HL-60 (cell line): ENCODE measurements around the gene ACAA1.

ENCODE experiments used
- DNase-seq, 2 experiments: peaks; one replicate each; pipeline ENCODE4 v3.0.0-alpha.2; 2010 to 2020; ENCODE audit warnings: low read depth in 1 of 2, low spot score in 1 of 2
- H3K27ac ChIP-seq: fragments of 250-450 bp; sonication (Bioruptor Pico); replicated peaks from 2 replicates; pipeline ENCODE4 v1.5.1; 2020; ENCODE audit warnings: mild to moderate bottlenecking, moderate library complexity
- H3K27me3 ChIP-seq: fragments of 250-450 bp; sonication (Bioruptor Pico); 2 replicates; pipeline ENCODE4 v1.5.1; 2021; ENCODE audit warnings: mild to moderate bottlenecking, moderate library complexity; ENCODE audit not compliant: insufficient read depth, poor library complexity, severe bottlenecking
- H3K4me3 ChIP-seq: replicated peaks from 2 replicates; pipeline ENCODE4 v1.5.1; 2011; ENCODE audit warnings: mild to moderate bottlenecking, control low read depth, low read length; ENCODE audit not compliant: insufficient read depth
- CTCF ChIP-seq: IDR thresholded peaks from one replicate; pipeline ENCODE4 v1.5.1; 2011; ENCODE audit warnings: low read length, control low read depth, inconsistent platforms; ENCODE audit not compliant: insufficient read depth
- GABPA ChIP-seq: IDR thresholded peaks from 2 replicates; pipeline ENCODE4 v1.6.1; 2012; ENCODE audit warnings: low read depth
- POLR2AphosphoS5 ChIP-seq: IDR thresholded peaks from 2 replicates; pipeline ENCODE4 v1.6.1; 2012; ENCODE audit warnings: low read depth
- REST ChIP-seq: IDR thresholded peaks from 2 replicates; pipeline ENCODE4 v1.6.1; 2012; ENCODE audit warnings: low read depth; ENCODE audit not compliant: insufficient replicate concordance
- SPI1 ChIP-seq: IDR thresholded peaks from 2 replicates; pipeline ENCODE4 v1.6.1; 2012; ENCODE audit warnings: low read depth, mild to moderate bottlenecking, borderline replicate concordance

Gene ACAA1

GRCh38 chr3:38149708-38150107 is 12.8 kb upstream of the ACAA1 start:
- TF ChIP-seq CTCF (no peak), SPI1 (peak; percentile 21; the same call in 1 of the 2 replicates), REST (no peak)
- H3K4me3 ChIP-seq: no peak overlapping the region
- peak overlapping the region; percentile 59 for H3K27ac ChIP-seq
- H3K27me3 ChIP-seq: no peaks in the 10 kb centered on the region
- DNase-seq: peak in 1 of 2 experiments; percentile 54

DNA sequence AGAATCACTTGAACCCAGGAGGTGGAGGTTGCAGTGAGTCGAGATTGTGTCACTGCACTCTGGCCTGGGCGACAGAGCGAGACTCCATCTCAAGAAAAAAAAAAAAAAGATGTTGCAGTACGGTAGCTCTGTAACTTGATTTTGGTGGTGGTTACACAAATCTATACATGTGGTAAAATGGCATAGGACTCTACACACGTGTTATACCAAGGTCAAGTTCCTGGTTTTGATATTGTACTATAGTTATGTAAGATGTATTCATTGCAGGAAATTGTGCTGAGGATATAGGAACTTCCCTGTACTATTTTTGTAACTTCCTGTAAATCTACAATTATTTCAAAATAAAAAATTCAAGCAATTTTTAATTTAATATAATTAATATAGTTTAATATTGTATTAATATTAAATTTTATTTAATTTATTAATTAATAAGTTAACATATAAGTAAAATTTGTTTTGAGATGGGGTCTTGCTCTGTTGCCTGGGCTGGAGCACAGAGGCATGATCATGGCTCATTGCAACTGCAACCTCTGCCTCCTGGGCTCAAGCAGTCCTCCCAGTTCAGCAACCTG is 11.5 kb upstream of the ACAA1 start:
- peak; percentile 69 to 84 for DNase-seq
- Histone ChIP-seq H3K4me3 (no peak overlapping the region), H3K27me3 (no peaks in the 10 kb centered on the region), H3K27ac (peak overlapping the region; percentile 43; the same call in 1 of the 2 replicates)
- no peak for TF ChIP-seq POLR2AphosphoS5
- no peak for TF ChIP-seq GABPA
- no peak for TF ChIP-seq CTCF
- no peak for TF ChIP-seq SPI1
- TF ChIP-seq REST: no peak

GRCh38 chr3:38147421-38147820 is 10.5 kb upstream of the ACAA1 start:
- TF ChIP-seq SPI1 (peak; percentile 77), REST (no peak)

More at GRCh38 chr3:38147421-38147820, 10.5 kb upstream of the ACAA1 start:
- peak in 1 of 2 experiments; percentile 56 for DNase-seq
- Histone ChIP-seq H3K4me3 (no peak overlapping the region), H3K27me3 (no peaks in the 10 kb centered on the region), H3K27ac (peak overlapping the region; percentile 43)
